HG03108 (cell line): ENCODE data around the gene C14orf93.
A peak's percentile ranks its signal among the peaks of the same experiment; 100 is the strongest.

Experiments used
- ATAC-seq: cut with Tn5 transposase; IDR thresholded peaks from one replicate; pipeline ENCODE4 v1.9.1; 2021; ENCODE audit warnings: moderate library complexity; ENCODE audit not compliant: unreplicated experiment

The C14orf93 gene

GRCh38 chr14:22996768-22997654, 12.9 kb downstream of the C14orf93 start:
- no peak for ATAC-seq

GRCh38 chr14:22995889-22996625, 13.9 kb downstream of the C14orf93 start:
- ATAC-seq = no peak

GRCh38 chr14:22994762-22995275, 15.1 kb downstream of the C14orf93 start:
- no peak for ATAC-seq

- no peak for ATAC-seq
These were observed 16.4 kb downstream of the C14orf93 start for GRCh38 chr14:22993517-22993916.

- ATAC-seq = no peak
These were observed 18.1 kb downstream of the C14orf93 start for GRCh38 chr14:22991852-22992251.

- ATAC-seq = no peak
These were observed 22.7 kb downstream of the C14orf93 start for GRCh38 chr14:22987291-22987690.

- no peak for ATAC-seq
These were observed 23.4 kb downstream of the C14orf93 start for GRCh38 chr14:22986508-22987054.

GRCh38 chr14:22985894-22986507, 23.9 kb downstream of the C14orf93 start:
- ATAC-seq = no peak

GRCh38 chr14:22984959-22985658, 24.8 kb downstream of the C14orf93 start:
- ATAC-seq = no peak

- ATAC-seq = peak; percentile 36
These were observed 27.3 kb downstream of the C14orf93 start, which contains the start of gene AJUBA for GRCh38 chr14:22982477-22983245. AJUBA (minus strand) TSS chr14:22982551; CDS start chr14:22982266, 285 bp downstream.

GRCh38 chr14:22981876-22982476, 28.0 kb downstream of the C14orf93 start:
- ATAC-seq = no peak

- ATAC-seq = no peak
These were observed 28.7 kb downstream of the C14orf93 start for GRCh38 chr14:22981090-22981875.

GRCh38 chr14:22980672-22981089, 29.3 kb downstream of the C14orf93 start:
- no peak for ATAC-seq

- no peak for ATAC-seq
These were observed 30.1 kb downstream of the C14orf93 start for GRCh38 chr14:22979748-22980392.

- no peak for ATAC-seq
These were observed 30.8 kb downstream of the C14orf93 start for GRCh38 chr14:22978981-22979671.

GRCh38 chr14:22978487-22978837, 31.5 kb downstream of the C14orf93 start:
- ATAC-seq = no peak
